ENCODE results near the gene GLIPR1.
"Not testable (repeated sequence)": the region's sequence is repeated elsewhere in the genome, so short reads cannot be mapped to it uniquely, and the experiment has no call there.

Gene GLIPR1

DNA sequence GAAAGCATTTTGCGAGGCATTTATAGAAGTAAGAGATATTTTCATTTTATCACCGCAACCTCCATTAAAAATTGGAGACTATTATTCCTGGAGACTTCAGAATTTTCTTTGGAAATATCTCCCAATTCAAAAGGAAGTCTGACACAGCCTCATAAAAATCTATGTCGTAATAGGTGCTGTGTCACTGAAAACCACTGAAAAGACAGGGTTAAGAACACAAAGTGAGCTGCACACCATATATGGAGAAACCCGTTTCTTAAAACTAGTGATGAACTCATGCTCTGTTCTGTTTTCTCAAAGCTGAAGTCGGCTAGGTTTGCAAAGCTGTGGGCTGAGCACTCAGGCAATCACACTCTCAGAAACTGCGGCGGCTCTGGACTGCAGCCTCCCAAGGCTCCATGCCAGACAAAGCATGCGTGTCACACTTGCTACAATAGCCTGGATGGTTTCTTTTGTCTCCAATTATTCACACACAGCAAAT, at the start of gene GLIPR1:
Gene GLIPR1 (plus strand): TSS at position 287 of the 481 bp plus-strand sequence. CDS start 126 bp downstream, at position 413.
- DNase-seq (ENCODE audit: low read depth): peak; percentile 99

DNA sequence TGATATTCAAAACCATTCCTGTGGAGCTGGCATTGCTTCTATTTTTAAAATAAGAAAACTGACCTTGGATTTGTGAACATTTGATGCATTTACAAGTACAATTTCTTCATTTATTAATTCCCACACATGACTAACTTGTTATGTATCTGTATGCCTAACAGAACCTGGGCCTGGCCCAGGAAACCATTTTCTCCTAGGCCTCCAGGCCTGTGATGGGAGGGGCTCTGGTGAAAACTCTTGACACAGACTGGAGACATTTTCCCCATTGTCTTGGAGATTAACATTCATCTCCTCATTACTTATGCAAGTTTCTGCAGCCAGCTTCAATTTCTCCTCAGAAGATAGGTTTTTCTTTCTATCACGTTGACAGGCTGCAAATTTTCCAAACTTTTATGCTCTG, 47.6 kb upstream of the GLIPR1 start:
- peak; percentile 14 for DNase-seq (ENCODE audit: low read depth)

DNA sequence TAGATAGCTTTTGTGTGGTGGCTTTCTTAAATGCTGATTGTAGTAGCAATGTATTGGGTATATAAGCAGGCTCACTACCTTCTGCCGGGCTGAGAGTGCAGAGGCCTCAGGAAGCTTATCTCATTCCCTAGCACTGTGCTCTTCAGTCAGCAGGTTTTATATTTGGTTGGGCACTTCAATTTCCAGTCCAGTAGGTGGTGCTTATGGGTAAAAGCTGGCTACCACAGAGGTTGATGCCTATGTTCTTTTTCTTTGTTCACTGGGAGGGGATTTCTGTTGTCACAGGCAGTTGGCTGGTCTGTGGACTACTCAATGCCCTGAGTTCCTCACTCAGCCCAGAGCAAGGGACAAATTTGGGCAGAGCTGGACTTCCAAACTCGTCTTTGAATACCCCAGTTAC, 43.0 kb upstream of the GLIPR1 start:
- peak; percentile 73 for DNase-seq (ENCODE audit: low read depth)

DNA sequence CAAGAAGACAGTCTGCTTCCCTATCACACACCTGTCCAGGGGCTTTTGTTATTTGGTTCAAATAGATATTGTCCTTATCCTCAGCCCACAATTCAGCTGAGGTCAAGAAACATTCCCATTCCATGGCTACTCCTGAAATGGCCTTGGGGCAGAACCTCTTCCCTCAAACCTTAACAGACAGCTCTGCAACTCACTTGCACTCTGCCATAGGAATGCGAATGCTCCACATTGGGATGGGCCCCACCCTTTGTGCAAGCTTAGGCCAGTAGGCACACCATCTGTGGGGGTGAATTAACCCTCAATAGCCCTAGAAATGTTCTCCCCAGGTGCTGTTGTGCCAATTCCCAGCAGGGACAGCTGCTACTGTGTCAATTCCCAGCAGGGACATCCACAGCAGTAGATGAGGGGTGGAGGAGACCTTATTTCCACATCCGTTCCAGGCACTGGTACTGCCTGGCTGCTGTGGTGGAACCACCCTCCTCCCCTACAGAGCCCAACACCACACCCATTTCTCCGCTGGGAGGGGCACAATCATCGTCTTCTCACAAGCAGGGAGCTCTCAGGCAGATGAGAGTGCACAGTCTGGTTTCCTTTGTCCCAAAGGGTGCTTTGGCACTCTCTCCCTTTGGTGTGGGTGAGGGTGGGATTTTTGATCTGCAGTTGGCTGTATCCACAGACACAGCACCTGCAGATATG, 42.3 kb upstream of the GLIPR1 start:
- peak; percentile 51 for DNase-seq (ENCODE audit: low read depth)

DNA sequence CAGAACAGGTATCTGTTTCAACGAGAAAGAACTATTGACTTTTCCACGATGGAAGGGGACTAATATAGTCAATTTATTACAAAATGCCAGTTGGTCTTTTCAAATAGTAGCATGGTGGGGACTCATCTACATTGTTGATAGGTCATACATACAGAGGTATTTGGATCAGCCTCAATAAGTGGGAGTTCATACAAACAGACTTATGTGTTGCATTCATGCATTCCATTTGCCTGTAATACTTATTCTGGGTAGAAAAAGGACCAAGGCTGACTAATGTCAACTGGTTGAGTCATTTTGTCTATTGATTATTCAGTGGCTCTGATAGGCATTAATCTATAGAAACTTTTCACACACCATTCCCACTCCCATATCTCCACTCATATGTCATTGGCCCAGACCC, 41.5 kb upstream of the GLIPR1 start:
- DNase-seq (ENCODE audit: low read depth): peak; percentile 20

DNA sequence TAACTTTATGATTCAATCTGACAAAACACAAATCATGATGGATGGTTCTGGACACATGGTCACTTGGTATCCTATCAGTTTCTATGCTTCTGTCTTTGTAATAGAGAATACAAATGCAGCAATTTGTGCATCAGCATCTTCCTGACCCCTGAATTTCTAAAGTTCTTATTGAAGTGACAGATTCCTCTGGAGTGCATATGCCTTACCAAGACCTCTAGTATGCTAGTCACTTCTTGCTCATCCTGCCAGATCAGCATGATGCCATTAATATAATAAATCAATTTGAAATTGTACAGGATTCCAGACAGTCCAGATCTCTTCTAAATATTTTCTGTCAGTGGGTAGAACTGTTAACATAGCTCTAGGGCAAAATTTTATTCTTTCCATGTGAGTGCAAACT, 40.6 kb upstream of the GLIPR1 start:
- DNase-seq (ENCODE audit: low read depth): no peak

DNA sequence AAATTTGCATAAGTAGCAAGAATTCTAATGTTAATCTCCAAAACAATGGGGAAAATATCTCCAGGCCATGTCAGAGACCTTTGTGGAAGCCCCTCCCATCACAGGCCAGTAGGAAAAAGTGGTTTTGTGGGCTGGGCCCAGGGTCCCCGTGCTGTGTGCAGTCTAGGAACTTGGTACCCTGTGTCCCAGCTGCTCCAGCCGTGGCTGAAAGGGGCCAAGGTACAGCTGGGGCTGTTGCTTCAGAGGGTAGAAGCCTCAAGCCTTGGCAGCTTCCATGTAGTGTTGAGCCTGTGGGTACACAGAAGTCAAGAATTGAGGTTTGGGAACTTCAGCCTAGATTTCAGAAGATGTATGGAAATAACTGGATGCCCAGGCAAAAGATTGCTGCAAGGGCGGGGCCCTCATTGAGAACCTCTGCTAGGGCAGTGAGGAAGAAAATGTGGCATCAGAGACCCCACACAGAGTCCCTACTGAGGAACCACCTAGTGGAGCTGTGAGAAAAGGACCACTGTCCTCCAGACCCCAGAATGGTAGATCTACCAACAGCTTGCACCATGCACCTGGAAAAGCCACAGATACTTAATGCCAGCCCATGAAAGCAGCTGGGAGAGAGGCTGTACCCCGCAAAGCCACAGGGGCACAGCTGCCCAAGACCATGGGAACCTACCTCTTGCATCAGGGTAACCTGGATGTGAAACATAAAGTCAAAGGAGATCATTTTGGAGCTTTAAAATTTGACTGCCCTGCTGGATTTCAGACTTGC, 38.7 kb upstream of the GLIPR1 start:
- DNase-seq (ENCODE audit: low read depth): not testable (repeated sequence)

DNA sequence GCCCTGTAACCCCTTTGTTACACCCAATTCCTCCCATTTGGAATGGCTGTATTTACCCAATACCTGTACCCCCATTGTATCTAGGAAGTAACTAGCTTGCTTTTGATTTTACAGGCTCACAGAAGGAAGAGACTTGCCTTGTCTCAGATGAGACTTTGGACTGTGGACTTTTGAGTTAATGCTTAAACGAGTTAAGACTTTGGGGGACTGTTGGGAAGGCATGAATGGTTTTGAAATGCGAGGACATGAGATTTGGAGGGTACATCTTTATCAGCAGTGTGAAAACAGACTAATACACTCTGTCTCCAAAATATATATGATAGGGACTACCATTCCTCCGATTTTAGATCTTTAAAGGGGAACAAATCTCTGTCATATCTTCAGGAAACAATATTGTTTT, 38.1 kb upstream of the GLIPR1 start:
- DNase-seq (ENCODE audit: low read depth): not testable (repeated sequence)

DNA sequence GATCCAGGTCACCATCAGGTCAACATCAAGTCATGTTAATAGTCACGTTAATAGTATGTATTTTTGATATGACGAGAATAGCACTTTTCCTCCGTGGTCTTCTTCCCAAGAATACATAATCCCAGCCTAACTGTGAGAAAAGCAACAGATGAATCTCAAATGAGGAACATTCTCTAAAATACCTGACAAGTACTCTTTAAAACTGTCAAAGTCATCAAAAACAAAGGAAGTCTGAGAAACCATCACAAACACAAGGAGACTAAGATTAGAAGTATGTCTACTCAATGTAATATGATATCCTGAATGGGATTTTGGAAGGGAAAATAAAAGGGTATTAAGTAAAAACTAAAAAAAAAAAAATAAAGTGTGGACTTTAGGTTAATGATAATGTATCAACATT, 36.8 kb upstream of the GLIPR1 start:
- DNase-seq (ENCODE audit: low read depth): no peak

DNA sequence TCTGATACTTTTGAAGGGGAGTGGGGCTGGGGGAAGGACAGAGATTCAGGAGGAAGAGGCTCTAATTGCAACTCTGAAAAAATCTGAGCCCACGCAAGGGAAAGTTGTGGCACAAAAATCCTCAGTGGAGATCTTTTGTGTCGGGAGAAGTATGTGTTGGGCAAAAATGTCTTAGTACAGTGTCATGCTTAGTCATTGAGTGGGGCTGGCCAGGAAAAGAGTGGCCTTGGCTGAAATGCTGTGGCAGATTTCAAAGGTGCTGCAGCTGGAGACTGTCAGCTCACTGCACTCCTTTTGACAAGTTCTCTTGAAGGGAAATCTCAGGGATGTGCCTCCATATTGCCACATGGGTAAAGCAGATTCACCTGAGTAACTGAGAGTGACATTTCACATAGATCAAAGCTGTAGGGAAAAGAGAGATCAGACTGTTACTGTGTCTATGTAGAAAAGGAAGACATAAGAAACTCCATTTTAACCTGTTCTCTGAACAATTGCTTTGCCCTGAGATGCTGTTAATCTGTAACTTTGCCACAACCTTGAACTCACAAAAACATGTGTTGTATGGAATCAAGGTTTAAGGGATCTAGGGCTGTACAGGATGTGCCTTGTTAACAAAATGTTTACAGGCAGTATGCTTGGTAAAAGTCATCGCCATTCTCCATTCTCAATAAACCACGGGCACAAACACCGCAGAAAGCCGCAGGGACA, 36.0 kb upstream of the GLIPR1 start:
- DNase-seq (ENCODE audit: low read depth): peak; percentile 53

DNA sequence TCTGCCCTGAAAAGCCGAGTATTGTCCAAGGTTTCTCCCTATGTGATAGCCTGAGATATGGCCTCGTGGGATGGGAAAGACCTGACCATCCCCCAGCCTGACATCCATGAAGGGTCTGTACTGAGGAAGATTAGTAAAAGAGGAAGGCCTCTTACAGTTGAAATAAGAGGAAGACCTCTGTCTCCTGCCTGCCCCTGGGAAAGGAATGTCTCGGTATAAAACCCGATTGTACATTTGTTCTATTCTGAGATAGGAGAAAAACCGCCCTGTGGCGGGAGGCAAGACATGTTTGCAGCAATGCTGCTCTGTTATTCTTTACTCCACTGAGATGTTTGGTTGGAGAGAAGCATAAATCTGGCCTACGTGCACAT, 35.4 kb upstream of the GLIPR1 start:
- not testable (repeated sequence) for DNase-seq (ENCODE audit: low read depth)

DNA sequence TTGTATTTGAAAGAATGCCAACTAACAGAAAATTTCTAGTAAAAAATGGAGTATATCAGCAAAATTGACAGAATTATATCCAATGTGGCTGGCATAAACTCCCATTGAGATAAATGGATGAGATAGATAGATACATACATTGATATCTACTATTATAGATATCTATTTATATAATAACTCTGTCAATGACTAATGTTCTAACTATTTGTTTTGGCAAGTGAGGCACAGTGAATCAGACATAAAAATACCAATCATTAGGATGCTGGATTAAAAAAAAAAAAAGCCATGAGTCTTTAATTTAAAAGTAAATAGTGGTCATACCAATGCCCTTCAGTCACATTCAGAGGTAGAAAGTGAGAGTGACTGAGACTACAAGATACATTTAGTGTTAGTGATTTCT, 33.7 kb upstream of the GLIPR1 start:
- peak; percentile 17 for DNase-seq (ENCODE audit: low read depth)

DNA sequence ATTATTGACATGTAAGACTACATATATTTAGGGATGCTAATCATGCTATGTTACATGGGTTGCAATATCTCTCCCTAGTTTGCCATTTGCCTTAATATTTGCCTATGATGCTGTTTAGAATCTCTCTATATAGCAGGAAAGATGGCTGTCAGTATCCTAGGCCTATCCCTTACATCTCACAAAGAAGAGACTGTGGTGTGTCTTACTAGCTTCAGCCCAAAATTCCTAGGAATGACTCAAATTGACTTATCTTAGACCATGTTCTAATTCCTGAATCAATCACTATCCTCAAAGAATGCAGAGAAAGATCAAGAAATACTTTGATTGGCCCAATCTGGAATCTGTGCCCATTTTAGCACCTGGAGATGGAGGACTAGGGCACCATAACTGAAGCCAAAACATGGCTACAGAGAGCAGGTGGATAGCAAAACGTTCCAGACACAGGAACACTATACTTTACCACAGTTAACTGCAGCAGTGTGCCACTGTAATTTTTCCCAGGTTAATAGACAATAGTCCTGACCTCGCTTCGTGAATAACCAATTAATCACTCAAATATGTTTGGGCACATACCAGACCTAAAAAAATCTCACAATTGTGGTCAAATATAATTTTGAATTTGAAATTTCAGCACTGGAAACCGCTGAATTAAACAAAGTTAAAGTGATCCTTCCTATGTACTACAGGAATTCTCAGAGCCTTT, 32.7 kb upstream of the GLIPR1 start:
- DNase-seq (ENCODE audit: low read depth): no peak

DNA sequence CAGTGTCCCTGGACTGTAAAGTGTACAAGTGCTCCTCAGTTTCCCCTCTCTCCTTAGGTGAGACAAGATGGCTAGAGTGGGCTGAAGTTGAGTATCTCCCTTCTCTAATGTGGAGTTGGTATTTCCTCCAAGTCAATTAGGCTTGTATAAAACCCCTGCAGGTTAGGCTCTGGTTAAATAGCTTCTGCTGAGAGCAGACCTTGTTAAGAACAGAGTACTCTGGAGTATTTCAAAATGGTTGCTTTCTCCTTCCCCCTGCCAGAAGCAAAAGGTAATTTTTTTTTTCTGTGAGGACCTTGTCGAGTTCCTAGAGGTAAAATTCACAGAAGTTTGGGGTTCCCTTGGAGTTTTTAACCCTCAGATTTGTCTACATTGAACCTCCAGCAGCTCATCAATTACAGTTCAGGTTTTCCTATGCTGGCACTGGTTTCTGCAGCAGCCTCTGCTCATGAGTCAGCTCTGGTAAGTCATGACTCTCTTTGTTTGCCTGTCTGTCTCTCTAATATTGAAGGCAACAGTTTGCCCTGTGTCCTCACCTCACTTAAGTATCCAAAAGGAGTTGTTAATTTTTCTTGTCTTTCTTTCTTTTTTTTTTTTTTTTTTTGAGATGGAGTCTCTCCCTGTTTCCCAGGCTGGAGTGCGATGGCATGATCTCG, 27.8 kb upstream of the GLIPR1 start:
- peak; percentile 44 for DNase-seq (ENCODE audit: low read depth)

DNA sequence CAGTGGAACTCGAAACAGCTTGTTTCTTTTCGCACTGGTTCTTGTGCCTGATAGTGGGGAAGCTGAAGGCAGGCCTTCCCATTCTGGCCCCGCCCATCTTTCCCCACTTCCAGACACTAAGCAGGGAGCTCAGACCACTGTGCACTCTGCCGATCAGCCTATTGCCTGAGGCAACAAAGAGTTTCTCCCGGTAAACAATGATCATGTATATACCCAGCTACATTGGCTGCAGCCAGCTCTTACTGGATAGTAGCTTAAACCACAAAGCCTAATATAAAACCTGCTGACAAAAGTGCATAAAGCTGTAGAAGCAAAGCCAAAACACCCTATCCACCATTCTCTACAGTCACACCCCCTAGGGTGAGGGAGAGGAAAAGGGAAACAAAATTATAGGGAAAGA, 24.7 kb upstream of the GLIPR1 start:
- DNase-seq (ENCODE audit: low read depth): no peak

DNA sequence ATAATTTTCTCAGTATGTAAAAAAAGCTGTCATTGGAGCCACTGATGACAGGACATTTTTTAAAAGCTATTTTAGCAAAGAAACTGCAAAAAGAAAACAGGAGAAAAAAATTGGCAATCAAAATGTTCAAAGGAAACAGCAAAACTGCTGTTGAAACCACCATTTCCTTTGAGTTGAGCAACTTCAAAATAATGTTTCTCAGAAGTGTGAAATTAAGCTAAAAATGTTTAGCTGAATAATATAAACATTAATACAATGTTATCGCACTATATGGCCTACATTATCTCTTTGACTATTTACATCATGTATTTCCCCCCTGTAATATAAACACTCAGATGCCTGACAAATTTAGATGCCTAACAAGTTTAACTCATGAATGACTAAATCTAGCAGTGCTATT, 23.4 kb upstream of the GLIPR1 start:
- DNase-seq (ENCODE audit: low read depth): no peak

DNA sequence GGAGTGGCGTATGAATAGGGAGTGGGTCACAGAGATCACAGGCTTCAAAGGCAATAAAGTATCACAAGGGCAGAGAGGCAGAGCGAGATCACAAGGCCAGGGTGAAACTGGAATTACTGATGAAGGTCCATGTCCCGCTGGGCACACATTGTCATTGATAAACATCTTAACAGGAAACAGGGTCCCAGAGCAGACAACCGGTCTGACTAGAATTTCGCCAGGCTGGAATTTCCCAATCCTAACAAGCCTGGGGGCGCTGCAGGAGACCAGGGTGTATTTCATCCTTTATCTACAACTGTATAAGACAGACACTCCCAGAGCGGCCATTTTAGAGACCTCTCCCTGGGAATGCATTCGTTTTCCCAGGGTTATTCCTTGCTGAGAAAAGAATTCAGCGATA, 22.7 kb upstream of the GLIPR1 start:
- not testable (repeated sequence) for DNase-seq (ENCODE audit: low read depth)

DNA sequence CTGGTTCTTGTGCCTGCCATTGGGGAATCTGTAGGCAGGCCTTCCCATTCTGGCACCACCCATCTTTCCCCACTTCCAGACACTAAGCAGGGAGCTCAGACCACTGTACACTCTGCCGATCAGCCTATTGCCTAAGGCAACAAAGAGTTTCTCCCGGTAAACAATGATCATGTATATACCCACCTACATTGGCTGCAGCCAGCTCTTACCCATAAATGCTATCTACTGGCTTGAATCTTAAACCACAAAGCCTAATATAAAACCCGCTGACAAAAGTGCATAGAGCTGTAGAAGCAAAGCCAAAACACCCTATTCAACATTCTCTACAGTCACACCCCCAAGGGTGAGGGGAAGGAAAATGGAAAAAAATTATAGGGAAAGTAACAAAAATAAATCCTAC, 20.8 kb upstream of the GLIPR1 start:
- DNase-seq (ENCODE audit: low read depth): no peak

DNA sequence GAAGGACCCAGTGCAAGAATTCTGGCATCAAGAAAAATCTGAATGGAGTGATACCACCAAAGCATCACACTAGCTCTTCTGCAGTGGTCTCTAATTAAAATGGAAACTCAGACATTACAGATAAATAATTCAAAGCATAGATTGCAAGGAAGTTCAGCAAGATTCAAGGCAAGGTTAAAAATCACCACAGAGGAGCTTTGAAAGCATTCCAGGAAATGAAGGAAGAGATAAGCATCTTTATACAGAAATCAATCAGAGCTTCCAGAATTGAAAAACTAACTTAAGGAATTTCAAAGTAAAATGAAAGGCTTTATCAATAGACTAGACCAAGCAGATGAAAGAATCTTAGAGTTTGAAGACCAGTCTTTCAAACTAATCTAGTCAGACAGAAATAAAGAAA, 20.4 kb upstream of the GLIPR1 start:
- DNase-seq (ENCODE audit: low read depth): no peak

DNA sequence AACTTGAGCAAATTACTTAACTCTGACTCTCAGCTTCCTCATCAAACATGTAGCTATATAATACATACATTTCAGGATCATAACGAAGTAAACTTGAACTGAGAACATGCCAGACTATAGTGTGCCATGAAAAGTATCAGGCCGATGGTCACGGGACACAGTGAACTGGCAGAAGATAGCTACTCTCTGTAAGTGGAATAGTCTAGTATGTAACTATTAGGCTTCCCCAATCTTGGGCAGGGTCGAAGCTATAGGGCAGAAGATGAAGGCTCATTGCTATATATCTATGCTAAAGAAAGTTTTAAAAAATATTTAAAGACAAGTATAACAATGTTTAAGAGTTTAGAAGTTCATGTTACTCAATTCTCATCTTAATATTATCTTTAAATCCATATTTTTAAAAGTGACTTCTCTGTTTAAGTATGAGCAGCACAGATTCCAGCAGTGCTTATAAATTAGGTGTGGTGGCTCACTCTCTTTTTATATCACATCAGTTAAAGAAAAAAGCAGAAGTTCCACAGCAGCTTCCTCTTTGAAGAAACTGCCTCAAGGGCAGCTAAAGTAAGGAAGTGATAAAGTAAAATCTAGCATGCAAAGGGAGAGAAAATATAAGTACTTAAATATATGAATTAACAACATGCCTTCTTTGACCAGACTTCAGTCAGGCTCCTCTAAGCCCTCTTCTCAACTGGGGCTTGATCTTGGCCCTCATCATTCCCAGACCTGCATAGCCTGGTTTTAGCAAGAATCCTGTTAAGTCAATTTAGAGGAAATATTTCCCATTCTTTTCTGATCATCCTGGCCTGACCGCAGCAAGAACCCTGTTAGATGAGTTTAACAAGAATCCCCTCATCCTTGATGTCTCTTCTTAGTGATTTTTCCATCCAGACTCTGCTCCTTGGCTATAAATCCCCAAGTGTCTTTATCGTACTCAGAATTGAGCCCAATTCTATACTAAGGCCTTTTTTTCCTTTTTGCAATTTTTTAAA, 8.4 kb upstream of the GLIPR1 start:
- DNase-seq (ENCODE audit: low read depth): no peak

DNA sequence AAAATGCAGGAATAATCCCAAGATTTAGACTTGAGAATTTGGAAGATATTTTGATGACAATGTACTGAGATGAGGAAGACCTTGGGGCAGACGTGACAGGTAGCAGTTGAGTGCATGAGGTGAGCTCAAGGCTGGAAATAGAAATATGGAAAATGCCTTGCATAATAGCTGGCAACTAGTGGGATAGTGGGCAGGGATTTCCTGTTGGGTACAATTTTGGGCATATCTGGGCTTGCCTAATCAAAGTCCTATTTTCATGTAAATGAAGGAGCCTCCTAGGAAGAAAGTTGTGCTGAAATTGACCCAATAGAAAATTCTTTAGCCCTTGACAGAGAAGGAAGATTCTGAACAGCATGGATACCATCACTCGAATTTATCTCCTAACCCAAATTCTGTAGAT, 6.4 kb upstream of the GLIPR1 start:
- no peak for DNase-seq (ENCODE audit: low read depth)
